ENCODE measurements around the gene ZFYVE21. TPM values are rescaled to one million over a fixed set of nuclear protein-coding genes. Genes with fewer than 3 reads are reported as not detected.

Gene ZFYVE21
- total RNA-seq, 1 experiment from 2014 or later, result 49.7 TPM

DNA sequence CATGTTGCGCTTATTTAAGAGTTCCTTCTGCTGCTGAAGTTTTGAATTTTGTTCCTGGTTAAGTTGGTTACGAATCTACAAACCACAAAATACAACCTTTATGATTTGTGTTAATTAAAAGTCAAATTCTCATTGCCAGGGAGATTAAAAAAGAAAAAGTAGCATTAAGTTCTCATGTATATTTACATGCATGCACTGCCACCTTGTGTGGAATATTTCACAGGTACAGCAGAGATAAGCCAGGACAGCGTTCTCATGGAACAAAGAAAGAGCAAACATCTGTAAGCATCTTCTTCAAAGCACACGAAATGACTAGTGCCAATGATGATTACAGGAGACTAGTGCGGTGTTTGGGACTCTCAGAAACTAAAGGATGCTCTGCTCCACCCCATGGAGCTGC lies 34.2 kb downstream of the ZFYVE21 start:
- H3K4ac ChIP-seq (ENCODE audit: low read depth, low read length), result no peak overlapping the region
- no peaks in the 10 kb centered on the region; the same call in 1 of the 2 replicates for H3K27me3 ChIP-seq (ENCODE audit: insufficient read depth, low read length)
- Mint-ChIP-seq H3K36me3 (ENCODE audit: insufficient read depth in 1 of 3, low read depth in 3 of 3) (peaks cover 0 to 4% (median 0%) of the 10 kb centered on the region in 3 experiments; a peak in 2 of 7 replicates), H3K4me1 (peaks cover 4% of the 10 kb centered on the region in 2 experiments; a peak in 1 of 4 replicates), H3K27me3 (ENCODE audit: low read depth) (no peaks in the 10 kb centered on the region), H3K9me3 (no peaks in the 10 kb centered on the region), H3K4me3 (no peak overlapping the region), H3K27ac (no peak overlapping the region)
- no peaks in the 10 kb centered on the region for H3K79me1 ChIP-seq (ENCODE audit: insufficient read depth, low read depth, low read length, poor library complexity, severe bottlenecking)
- no peak overlapping the region for H4K8ac ChIP-seq (replicated peaks; ENCODE audit: insufficient read length, low read depth, low read length)
- H3K23ac ChIP-seq (ENCODE audit: insufficient read length, low read depth, low read length), result no peak overlapping the region
- TF ChIP-seq, protein P1, sequence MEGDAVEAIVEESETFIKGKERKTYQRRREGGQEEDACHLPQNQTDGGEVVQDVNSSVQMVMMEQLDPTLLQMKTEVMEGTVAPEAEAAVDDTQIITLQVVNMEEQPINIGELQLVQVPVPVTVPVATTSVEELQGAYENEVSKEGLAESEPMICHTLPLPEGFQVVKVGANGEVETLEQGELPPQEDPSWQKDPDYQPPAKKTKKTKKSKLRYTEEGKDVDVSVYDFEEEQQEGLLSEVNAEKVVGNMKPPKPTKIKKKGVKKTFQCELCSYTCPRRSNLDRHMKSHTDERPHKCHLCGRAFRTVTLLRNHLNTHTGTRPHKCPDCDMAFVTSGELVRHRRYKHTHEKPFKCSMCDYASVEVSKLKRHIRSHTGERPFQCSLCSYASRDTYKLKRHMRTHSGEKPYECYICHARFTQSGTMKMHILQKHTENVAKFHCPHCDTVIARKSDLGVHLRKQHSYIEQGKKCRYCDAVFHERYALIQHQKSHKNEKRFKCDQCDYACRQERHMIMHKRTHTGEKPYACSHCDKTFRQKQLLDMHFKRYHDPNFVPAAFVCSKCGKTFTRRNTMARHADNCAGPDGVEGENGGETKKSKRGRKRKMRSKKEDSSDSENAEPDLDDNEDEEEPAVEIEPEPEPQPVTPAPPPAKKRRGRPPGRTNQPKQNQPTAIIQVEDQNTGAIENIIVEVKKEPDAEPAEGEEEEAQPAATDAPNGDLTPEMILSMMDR (conservative IDR thresholded peaks at IDR 0.05), result no peak
- no peaks in the 10 kb centered on the region for H3K9me3 ChIP-seq (ENCODE audit: control insufficient read depth, low read depth, low read length)
- H4K20me1 ChIP-seq (ENCODE audit: control insufficient read depth, insufficient read depth, insufficient read length), result no peaks in the 10 kb centered on the region
- no peak overlapping the region for H2BK15ac ChIP-seq (ENCODE audit: low read depth, low read length)
- no peak overlapping the region for H2BK5ac ChIP-seq (ENCODE audit: insufficient read length, low read length)
- no peak overlapping the region for H3K4me2 ChIP-seq (ENCODE audit: insufficient read depth, insufficient read length, low read length)
- no peaks in the 10 kb centered on the region for H3K23me2 ChIP-seq (ENCODE audit: insufficient read length, low read depth, low read length, poor library complexity, severe bottlenecking)
- no peak overlapping the region for H2BK12ac ChIP-seq (ENCODE audit: insufficient read length, low read depth, low read length)
- no peak overlapping the region for H3K18ac ChIP-seq (ENCODE audit: insufficient read length, low read depth, low read length)
- H4K91ac ChIP-seq (ENCODE audit: insufficient read length, low read depth, low read length), result no peak overlapping the region
- no peaks in the 10 kb centered on the region for H3K79me2 ChIP-seq (ENCODE audit: insufficient read depth, low read length)
- no peak overlapping the region for H3K27ac ChIP-seq (ENCODE audit: insufficient read length, low read depth, low read length)
- no CpG with 5 or more reads among the region's 5 CpGs for WGBS (ENCODE audit: extremely low coverage, insufficient read length, low lambda C conversion rate)
- H4K5ac ChIP-seq (ENCODE audit: insufficient read length, low read depth, low read length), result no peak overlapping the region
- no peak overlapping the region for H2BK20ac ChIP-seq (ENCODE audit: low read depth, low read length, poor library complexity, severe bottlenecking)
- H2BK120ac ChIP-seq (ENCODE audit: low read depth, low read length, poor library complexity, severe bottlenecking), result no peak overlapping the region
- DNase-seq, result no peak
- no peak overlapping the region for H3T11ph ChIP-seq (ENCODE audit: low read length)
- no peak overlapping the region for H2AFZ ChIP-seq (ENCODE audit: low read length)
- no peak overlapping the region for H3K9ac ChIP-seq (ENCODE audit: extremely low read depth, insufficient read length, low read length)
- no peak overlapping the region for H3K14ac ChIP-seq (ENCODE audit: insufficient read depth, low read length)
- no peak overlapping the region for H3K56ac ChIP-seq (ENCODE audit: insufficient read length, low read depth, low read length)
- H3K4me1 ChIP-seq (ENCODE audit: insufficient read depth, low read length), result no peaks in the 10 kb centered on the region
- H2AK5ac ChIP-seq (ENCODE audit: insufficient read length, low read length), result no peak overlapping the region
